NCI-H774 (cell line): ENCODE results near the gene TMEM235.

ENCODE experiments used
- DNase-seq: peaks from one replicate; lab custom pipeline; 2025; lab: John Stamatoyannopoulos, UW

TMEM235 gene

GRCh38 chr17:78230996-78231935 is at the start of gene TMEM235:
Gene TMEM235, plus strand, starts transcription at chr17:78231631. Its CDS starts 393 bp downstream, at chr17:78232024.
- DNase-seq, result no peak

- DNase-seq, result no peak
Measured at GRCh38 chr17:78182504-78182903, 48.9 kb upstream of the TMEM235 start.

- DNase-seq, result no peak
Measured at GRCh38 chr17:78183916-78184315, 47.5 kb upstream of the TMEM235 start.

DNA sequence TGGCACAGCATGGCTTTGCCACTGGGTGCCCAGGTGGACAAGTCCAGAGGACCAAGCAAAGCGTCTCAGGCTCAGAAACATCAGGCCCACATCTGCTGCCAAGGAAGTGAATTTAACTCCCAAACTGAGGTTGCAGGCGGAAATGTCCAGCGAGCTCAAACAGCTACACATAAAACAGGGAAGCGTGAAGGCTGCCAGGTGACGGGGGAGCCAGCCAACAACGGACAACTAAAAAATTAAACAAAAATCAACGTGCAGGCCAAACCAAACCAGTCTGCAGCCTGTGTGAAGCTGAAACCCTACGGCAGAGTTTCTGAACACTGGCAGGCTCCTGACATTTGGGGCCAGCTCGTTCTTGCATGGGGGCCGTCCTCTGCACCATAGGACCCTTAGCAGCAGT is 47.1 kb upstream of the TMEM235 start:
- no peak for DNase-seq

GRCh38 chr17:78184868-78185267 is 46.6 kb upstream of the TMEM235 start:
- DNase-seq, result no peak

GRCh38 chr17:78185981-78186691 is 45.3 kb upstream of the TMEM235 start:
- DNase-seq, result no peak

GRCh38 chr17:78186692-78187595 is 44.5 kb upstream of the TMEM235 start, which contains the start of the genes AFMID and TK1:
Gene AFMID, plus strand, starts transcription at chr17:78187362. Its CDS starts 9 bp downstream, at chr17:78187371.
Gene TK1, minus strand, starts transcription at chr17:78187052. Its CDS starts 58 bp downstream, at chr17:78186994.
- DNase-seq, result peak; percentile 99

DNA sequence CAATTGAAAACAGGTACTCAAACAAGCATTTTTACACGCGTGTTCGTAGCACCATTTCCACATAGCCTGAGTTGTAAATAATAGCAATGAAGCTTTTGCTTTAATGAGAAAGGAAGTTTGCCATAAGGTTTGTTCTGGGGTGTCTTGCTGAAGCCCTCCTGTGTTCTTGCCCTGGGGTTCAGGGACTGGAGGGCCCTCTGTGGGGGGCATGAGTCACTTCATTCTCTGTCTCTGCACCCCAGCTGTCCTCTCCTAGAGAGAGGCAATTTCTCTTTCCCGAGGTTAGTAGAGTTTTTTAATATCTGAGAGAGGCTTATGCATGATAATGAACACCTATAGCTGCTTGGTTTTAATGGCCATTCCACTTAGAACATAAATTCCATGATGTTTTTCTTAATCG is 34.7 kb upstream of the TMEM235 start:
- no peak for DNase-seq

- no peak for DNase-seq
Measured at GRCh38 chr17:78197147-78197832, 34.1 kb upstream of the TMEM235 start.

GRCh38 chr17:78200451-78200850 is 31.0 kb upstream of the TMEM235 start:
- DNase-seq, result no peak

DNA sequence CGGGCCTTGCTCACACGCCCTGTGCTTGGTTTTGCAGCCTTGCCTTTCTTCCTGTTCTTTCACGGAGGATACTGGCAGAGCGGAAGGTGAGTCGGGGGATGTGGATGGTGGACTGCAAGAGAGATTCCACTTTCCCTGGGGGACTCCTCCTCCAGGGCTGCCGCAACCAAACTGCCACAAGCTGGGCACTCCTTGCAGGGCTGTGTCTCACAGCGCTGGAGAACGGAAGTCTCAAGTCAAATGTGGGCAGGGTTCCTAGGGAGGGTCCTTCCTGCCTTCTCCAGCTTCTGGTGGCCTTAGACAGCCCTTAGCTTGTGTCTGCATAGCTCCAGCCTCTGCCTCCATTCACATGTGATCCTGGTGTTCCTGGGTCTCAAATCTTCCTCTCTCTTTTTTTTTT is 28.8 kb upstream of the TMEM235 start:
- no peak for DNase-seq

GRCh38 chr17:78204387-78205123 is 26.9 kb upstream of the TMEM235 start:
- DNase-seq, result no peak

GRCh38 chr17:78205124-78205775 is 26.2 kb upstream of the TMEM235 start:
- DNase-seq, result no peak

- no peak for DNase-seq
Measured at GRCh38 chr17:78206298-78206697, 25.1 kb upstream of the TMEM235 start.

GRCh38 chr17:78208486-78208885 is 22.9 kb upstream of the TMEM235 start:
- no peak for DNase-seq

GRCh38 chr17:78210111-78210510 is 21.3 kb upstream of the TMEM235 start:
- DNase-seq, result no peak

GRCh38 chr17:78211032-78211431 is 20.4 kb upstream of the TMEM235 start:
- peak; percentile 44 for DNase-seq

GRCh38 chr17:78214016-78214705 is 17.3 kb upstream of the TMEM235 start, which contains the start of gene BIRC5:
Gene BIRC5, plus strand, starts transcription at chr17:78214253. Its CDS starts 64 bp downstream, at chr17:78214317.
- peak; percentile 94 for DNase-seq

DNA sequence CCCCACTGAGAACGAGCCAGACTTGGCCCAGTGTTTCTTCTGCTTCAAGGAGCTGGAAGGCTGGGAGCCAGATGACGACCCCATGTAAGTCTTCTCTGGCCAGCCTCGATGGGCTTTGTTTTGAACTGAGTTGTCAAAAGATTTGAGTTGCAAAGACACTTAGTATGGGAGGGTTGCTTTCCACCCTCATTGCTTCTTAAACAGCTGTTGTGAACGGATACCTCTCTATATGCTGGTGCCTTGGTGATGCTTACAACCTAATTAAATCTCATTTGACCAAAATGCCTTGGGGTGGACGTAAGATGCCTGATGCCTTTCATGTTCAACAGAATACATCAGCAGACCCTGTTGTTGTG is 16.7 kb upstream of the TMEM235 start:
- DNase-seq, result no peak
